ENCODE measurements around the gene SGSM2.

The SGSM2 gene

DNA sequence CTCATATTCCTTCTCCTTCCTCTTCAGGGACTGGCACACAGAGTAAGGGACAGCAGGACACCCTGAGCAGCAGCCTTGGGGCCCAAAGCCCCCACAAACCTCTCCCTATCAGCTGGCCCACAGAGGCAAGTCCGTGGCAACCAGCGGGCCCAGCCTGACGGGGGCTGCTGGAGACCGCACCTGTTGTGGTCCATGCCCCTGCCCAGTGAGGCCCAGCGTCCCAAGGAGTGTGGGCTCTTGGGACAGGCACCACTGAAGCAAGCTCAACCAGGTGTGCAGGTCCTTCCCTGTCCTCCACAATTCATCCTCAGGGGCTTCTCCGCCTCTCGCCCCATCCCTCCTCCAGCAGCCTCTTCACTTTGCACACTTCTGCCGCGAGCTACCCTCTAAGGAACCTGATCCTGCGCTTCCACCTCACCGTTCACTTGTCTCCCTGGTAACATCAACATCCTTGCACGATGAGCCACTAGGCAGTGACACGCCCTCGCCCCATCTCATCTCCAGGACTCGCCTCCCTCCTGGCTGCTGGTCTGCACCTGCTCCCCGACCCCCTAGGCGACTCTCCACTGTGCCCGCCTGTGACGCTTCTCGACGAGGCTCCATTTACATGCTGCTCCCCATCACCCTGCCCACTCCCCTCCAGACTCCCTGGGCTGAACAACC, 50.9 kb downstream of the SGSM2 start:
- no peak for TF ChIP-seq FOXP2 (optimal IDR thresholded peaks at IDR 0.05; ENCODE audit: borderline replicate concordance, extremely low read depth, extremely low read length, insufficient read depth)
- TF ChIP-seq, protein P1, sequence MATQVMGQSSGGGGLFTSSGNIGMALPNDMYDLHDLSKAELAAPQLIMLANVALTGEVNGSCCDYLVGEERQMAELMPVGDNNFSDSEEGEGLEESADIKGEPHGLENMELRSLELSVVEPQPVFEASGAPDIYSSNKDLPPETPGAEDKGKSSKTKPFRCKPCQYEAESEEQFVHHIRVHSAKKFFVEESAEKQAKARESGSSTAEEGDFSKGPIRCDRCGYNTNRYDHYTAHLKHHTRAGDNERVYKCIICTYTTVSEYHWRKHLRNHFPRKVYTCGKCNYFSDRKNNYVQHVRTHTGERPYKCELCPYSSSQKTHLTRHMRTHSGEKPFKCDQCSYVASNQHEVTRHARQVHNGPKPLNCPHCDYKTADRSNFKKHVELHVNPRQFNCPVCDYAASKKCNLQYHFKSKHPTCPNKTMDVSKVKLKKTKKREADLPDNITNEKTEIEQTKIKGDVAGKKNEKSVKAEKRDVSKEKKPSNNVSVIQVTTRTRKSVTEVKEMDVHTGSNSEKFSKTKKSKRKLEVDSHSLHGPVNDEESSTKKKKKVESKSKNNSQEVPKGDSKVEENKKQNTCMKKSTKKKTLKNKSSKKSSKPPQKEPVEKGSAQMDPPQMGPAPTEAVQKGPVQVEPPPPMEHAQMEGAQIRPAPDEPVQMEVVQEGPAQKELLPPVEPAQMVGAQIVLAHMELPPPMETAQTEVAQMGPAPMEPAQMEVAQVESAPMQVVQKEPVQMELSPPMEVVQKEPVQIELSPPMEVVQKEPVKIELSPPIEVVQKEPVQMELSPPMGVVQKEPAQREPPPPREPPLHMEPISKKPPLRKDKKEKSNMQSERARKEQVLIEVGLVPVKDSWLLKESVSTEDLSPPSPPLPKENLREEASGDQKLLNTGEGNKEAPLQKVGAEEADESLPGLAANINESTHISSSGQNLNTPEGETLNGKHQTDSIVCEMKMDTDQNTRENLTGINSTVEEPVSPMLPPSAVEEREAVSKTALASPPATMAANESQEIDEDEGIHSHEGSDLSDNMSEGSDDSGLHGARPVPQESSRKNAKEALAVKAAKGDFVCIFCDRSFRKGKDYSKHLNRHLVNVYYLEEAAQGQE (IDR thresholded peaks at IDR 0.05; ENCODE audit: insufficient read depth in 1 of 2, low read depth in 2 of 2, low read length in 2 of 2) = no peak
- no peak for TF ChIP-seq TAF1 (IDR thresholded peaks at IDR 0.05; ENCODE audit: borderline replicate concordance, insufficient read depth, low read length)

DNA sequence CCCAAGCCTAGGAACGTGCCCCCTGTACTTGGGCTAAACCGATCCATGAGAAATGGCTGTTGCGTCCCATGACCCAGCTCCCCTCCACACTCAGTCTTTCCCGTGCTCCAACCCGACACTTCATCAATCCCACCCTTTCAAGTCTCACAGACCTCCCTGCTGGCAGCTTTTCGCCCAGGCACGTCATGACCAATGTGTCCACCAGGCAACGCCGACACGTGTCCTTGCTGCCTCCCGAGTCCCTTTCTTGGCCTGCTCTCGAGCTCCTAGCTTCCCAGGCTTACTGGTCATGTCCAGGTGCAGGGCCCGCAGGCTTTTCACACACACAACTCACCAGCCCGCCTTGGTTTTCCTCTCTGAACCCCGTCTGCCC, 51.4 kb downstream of the SGSM2 start:
- TF ChIP-seq, protein P1 (IDR thresholded peaks at IDR 0.05; ENCODE audit: insufficient read depth in 1 of 2, low read depth in 2 of 2, low read length in 2 of 2) = no peak
- no peak for TF ChIP-seq POLR2AphosphoS5 (IDR thresholded peaks at IDR 0.05; ENCODE audit: low read depth, low read length)
- TF ChIP-seq FOXP2 (optimal IDR thresholded peaks at IDR 0.05; ENCODE audit: borderline replicate concordance, extremely low read depth, extremely low read length, insufficient read depth) = no peak
- TF ChIP-seq TAF1 (IDR thresholded peaks at IDR 0.05; ENCODE audit: borderline replicate concordance, insufficient read depth, low read length) = no peak
- TF ChIP-seq SIN3A (IDR thresholded peaks at IDR 0.05; ENCODE audit: borderline replicate concordance, insufficient read depth, low read length) = no peak

DNA sequence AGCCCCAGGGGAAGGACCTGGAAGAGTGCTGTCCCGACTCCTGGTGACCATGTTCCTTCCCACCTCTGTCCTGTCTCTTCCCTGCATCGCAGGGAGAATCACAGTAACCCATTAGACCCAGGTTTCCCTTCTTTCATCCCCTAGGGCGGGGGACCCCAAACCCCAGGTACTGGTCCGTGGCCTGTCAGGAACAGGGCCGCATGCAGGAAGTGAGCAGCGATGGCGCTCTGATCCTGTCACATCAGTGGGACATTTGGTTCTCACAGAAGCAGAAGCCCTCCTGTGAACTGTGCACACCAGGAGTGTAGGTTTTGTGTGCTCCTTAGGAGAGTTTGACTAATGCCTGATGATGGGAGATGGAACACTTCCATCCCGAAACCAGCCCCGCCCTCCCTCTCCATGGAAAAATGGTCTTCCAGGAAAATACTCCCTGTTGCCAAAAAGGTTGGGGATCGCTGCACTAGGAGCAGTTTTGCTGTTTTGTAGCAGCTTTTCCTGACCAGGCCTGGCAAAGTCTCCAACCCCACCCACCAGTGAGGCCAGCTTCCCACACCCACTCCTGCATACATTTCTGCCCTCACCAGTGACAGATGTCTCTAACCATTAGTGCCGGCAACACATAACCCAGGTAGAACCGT, 53.0 kb downstream of the SGSM2 start:
- TF ChIP-seq POLR2AphosphoS5 (IDR thresholded peaks at IDR 0.05; ENCODE audit: low read depth, low read length) (no peak), TAF1 (IDR thresholded peaks at IDR 0.05; ENCODE audit: borderline replicate concordance, insufficient read depth, low read length) (no peak), FOXP2 (optimal IDR thresholded peaks at IDR 0.05; ENCODE audit: borderline replicate concordance, extremely low read depth, extremely low read length, insufficient read depth) (no peak), SIN3A (IDR thresholded peaks at IDR 0.05; ENCODE audit: borderline replicate concordance, insufficient read depth, low read length) (no peak)
- TF ChIP-seq, protein P1 (IDR thresholded peaks at IDR 0.05; ENCODE audit: insufficient read depth in 1 of 2, low read depth in 2 of 2, low read length in 2 of 2) = no peak

DNA sequence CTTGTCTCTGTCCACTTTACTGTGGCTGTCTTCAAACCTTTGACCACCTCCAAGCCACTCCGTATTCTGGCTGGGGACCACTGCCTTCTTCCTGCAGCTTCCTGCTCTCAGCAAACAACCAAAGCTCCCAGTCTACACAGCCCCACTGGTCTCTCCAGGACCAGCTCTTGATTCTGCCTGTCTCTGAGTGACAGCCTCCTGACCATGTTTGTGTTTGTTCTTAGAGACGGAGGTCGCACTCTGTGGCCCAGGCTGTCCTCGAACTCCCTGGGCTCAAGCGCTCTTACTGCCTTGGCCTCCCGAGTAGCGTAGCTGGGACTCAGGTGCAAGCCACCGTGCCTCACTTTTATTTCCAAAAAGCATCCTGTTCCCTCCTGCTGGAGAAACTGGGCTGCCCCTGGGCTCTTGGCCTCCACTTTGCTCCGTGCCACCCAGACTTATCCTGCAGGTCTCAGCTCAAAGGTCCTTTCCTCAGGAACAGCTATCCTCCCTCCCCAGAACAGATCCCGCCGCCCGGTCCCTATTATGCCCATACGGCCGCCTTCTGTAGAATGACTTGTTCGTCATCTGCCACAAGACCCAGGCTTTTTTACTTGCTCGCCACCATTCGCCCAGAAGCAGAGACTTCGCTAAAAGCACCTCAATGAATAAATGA, 54.4 kb downstream of the SGSM2 start:
- no peak for TF ChIP-seq POLR2AphosphoS5 (IDR thresholded peaks at IDR 0.05; ENCODE audit: low read depth, low read length)
- no peak for TF ChIP-seq SIN3A (IDR thresholded peaks at IDR 0.05; ENCODE audit: borderline replicate concordance, insufficient read depth, low read length)
- TF ChIP-seq, protein P1 (IDR thresholded peaks at IDR 0.05; ENCODE audit: insufficient read depth in 1 of 2, low read depth in 2 of 2, low read length in 2 of 2) = no peak
- no peak for TF ChIP-seq FOXP2 (optimal IDR thresholded peaks at IDR 0.05; ENCODE audit: borderline replicate concordance, extremely low read depth, extremely low read length, insufficient read depth)
- no peak for TF ChIP-seq TAF1 (IDR thresholded peaks at IDR 0.05; ENCODE audit: borderline replicate concordance, insufficient read depth, low read length)
